Prostate gland (tissue), 2 donors: ENCODE data around the gene CITED2. TPM values are rescaled to one million over a fixed set of nuclear protein-coding genes. Genes with fewer than 3 reads are reported as not detected.

Experiments used
- DNase-seq: peaks from one replicate; pipeline ENCODE4 v3.0.0-alpha.2; 2019; ENCODE audit warnings: low spot score
- H3K27ac ChIP-seq, 2 donors: fragments of 200-600 bp; sonication (generic); 2 replicates each; pipeline ENCODE4 v1.5.1; 2017 to 2019
- H3K27me3 ChIP-seq: fragments of 200-600 bp; sonication (generic); replicated peaks from 2 replicates; pipeline ENCODE4 v1.5.1; 2019; ENCODE audit not compliant: insufficient read depth
- H3K36me3 ChIP-seq, 2 donors: fragments of 200-600 bp; sonication (generic); 1 replicate in 1 of 2; 2 replicates in 1 of 2; pipeline versions ENCODE4 v1.5.1 to v1.8.1; 2017 to 2019
- H3K4me1 ChIP-seq: fragments of 200-600 bp; sonication (generic); replicated peaks from 2 replicates; pipeline ENCODE4 v1.5.1; 2019
- H3K4me3 ChIP-seq, 2 donors: fragments of 200-600 bp; sonication (generic); 2 replicates each; pipeline ENCODE4 v1.5.1; 2017 to 2019
- H3K9me3 ChIP-seq: fragments of 200-600 bp; sonication (generic); 2 replicates; pipeline ENCODE4 v1.5.1; 2017
- CTCF ChIP-seq, 4 experiments: fragments of 200-600 bp in 2 of 4; fragments of 450-650 bp in 2 of 4; sonication (generic) in 2 of 4; IDR thresholded peaks; 1 replicate in 3 of 4; 2 replicates in 1 of 4; pipeline ENCODE4 v1.5.1; 2016 to 2019; ENCODE audit warnings: antibody characterized with exemption in 4 of 4, mild to moderate bottlenecking in 2 of 4, moderate library complexity in 2 of 4
- POLR2A ChIP-seq: fragments of 450-650 bp; IDR thresholded peaks from one replicate; pipeline ENCODE4 v1.6.1; 2016; ENCODE audit warnings: antibody characterized with exemption, mild to moderate bottlenecking
- POLR2AphosphoS5 ChIP-seq: sonication (generic); formaldehyde crosslinking; IDR thresholded peaks from one replicate; pipeline ENCODE4 v1.6.1; 2017; ENCODE audit warnings: antibody characterized with exemption
- WGBS: methylation state at CpG from one replicate; pipeline ENCODE4 v1.1.5; 2018; 5-methylcytosine and 5-hydroxymethylcytosine counted together
- intact Hi-C: fragments of 100-400 bp; cut with DNase I; formaldehyde crosslinking; loops from one replicate; pipeline ENCODE4 v1.14.2; 2022
- total RNA-seq, 2 donors: library from RNA; depleted of rRNA; stranded (reverse); fragments of >200 nt; gene quantifications; one replicate each; pipeline ENCODE4 v1.1.0, GENCODE V29; 2016

Gene CITED2
- total RNA-seq, 2 donors from 2014 or later: 117 to 149 TPM

DNA sequence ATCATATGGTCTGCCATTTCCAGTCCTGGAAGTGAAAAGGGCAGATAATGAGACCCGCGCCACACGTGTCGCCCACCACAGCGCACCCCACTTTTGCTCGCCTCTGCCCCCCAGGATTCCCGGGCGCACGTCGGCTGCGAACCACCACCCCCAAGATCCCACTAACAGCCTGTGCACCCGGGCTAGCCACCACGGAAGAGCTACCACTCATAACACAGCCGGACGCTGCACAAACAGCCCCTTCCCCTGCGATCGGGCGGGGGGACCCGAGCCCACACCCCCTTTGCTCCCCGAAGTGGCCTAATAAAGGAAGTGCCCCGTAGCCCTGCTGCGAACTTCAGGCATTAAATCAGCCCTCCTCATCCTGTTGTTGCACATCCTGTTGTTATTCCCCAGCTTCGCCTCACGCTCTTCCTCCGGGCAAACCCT lies 506 bp downstream of the CITED2 start:
- TF ChIP-seq CTCF (IDR thresholded peaks at IDR 0.05) (no peak), POLR2AphosphoS5 (no peak), POLR2A (no peak)
- intact Hi-C loops: loop anchor here (2.0 to 10.0 kb wide), 10 partner anchors 223 to 1881 kb away; no protein-coding TSS in a partner anchor
- Histone ChIP-seq H3K9me3 (no peaks in the 10 kb centered on the region), H3K36me3 (no peaks in the 10 kb centered on the region), H3K4me3 (peak overlapping the region; percentile 72 to 84), H3K4me1 (peaks cover 3% of the 10 kb centered on the region), H3K27me3 (no peaks in the 10 kb centered on the region), H3K27ac (peak overlapping the region; percentile 90 to 95)
- DNase-seq: no peak
- WGBS: under 1% methylated on average over 25 of the region's 25 CpGs

GRCh38 chr6:139373154-139373927 lies 1.1 kb downstream of the CITED2 start:
- under 1% methylated on average over 50 of the region's 57 CpGs for WGBS
- Histone ChIP-seq H3K4me1 (peaks cover 3% of the 10 kb centered on the region), H3K4me3 (peak overlapping the region; percentile 72 to 84), H3K27ac (peak overlapping the region; percentile 90 to 95), H3K9me3 (no peaks in the 10 kb centered on the region), H3K36me3 (no peaks in the 10 kb centered on the region), H3K27me3 (no peaks in the 10 kb centered on the region)
- intact Hi-C loops: loop anchor here (5.0 to 10.0 kb wide), 9 partner anchors 224 to 1881 kb away; no protein-coding TSS in a partner anchor
- no peak for TF ChIP-seq POLR2A
- no peak for TF ChIP-seq POLR2AphosphoS5
- TF ChIP-seq CTCF (IDR thresholded peaks at IDR 0.05): peak in 1 of 4 experiments; percentile 40
- peak; percentile 41 for DNase-seq

- H3K27ac ChIP-seq: peak overlapping the region; percentile 90 to 95
- no peak for TF ChIP-seq POLR2AphosphoS5
- no peak for TF ChIP-seq CTCF (IDR thresholded peaks at IDR 0.05)
- TF ChIP-seq POLR2A: no peak
- DNase-seq: no peak
- H3K4me1 ChIP-seq: peaks cover 3% of the 10 kb centered on the region
- H3K36me3 ChIP-seq: no peaks in the 10 kb centered on the region
- intact Hi-C loops: loop anchor here (5.0 to 10.0 kb wide), 9 partner anchors 225 to 1882 kb away; no protein-coding TSS in a partner anchor
- no peaks in the 10 kb centered on the region for H3K9me3 ChIP-seq
- no peaks in the 10 kb centered on the region for H3K27me3 ChIP-seq
- WGBS: 1% methylated on average over 14 of the region's 14 CpGs
- H3K4me3 ChIP-seq: peak overlapping the region; percentile 72 to 84
Observed at GRCh38 chr6:139372326-139373153, 1.9 kb downstream of the CITED2 start.

- intact Hi-C loops: loop anchor here (5.0 to 10.0 kb wide), 9 partner anchors 226 to 1883 kb away; no protein-coding TSS in a partner anchor
- peak overlapping the region; percentile 72 to 84 for H3K4me3 ChIP-seq
- H3K27ac ChIP-seq: peak overlapping the region; percentile 90 to 95
- DNase-seq: no peak
- H3K27me3 ChIP-seq: no peaks in the 10 kb centered on the region
- peaks cover 3% of the 10 kb centered on the region for H3K4me1 ChIP-seq
- no peaks in the 10 kb centered on the region for H3K36me3 ChIP-seq
- no peaks in the 10 kb centered on the region for H3K9me3 ChIP-seq
- no peak for TF ChIP-seq POLR2A
- 15% methylated on average over 3 of the region's 3 CpGs for WGBS
Observed at GRCh38 chr6:139371421-139372203, 2.8 kb downstream of the CITED2 start.
